Caco-2 (cell line): ENCODE data around the gene ARL4A. TPM values are rescaled to one million over a fixed set of nuclear protein-coding genes. Genes with fewer than 3 reads are reported as not detected.

Source experiments
- BruUV-seq: library from RNA; stranded (reverse); fragments of 400-500 nt; replicated peaks from 2 replicates; lab custom pipeline; 2021; lab: Mats Ljungman, UMichigan
- CTCF ChIA-PET: fragments of 300-600 bp; sonication (Branson Sonifier 250); formaldehyde crosslinking; loops from one replicate; lab custom pipeline; 2022; ENCODE audit warnings: antibody characterized with exemption; lab: Charles Lee
- POLR2A ChIA-PET: fragments of 300-600 bp; sonication (Branson Sonifier 250); formaldehyde crosslinking; loops from one replicate; lab custom pipeline; 2022; ENCODE audit warnings: antibody characterized with exemption; lab: Charles Lee
- DNase-seq, 2 experiments: peaks; one replicate each; pipeline versions ENCODE4 v3.0.0 to v3.0.0-alpha.2; 2020 to 2022
- H3K27me3 ChIP-seq: replicated peaks from 2 replicates; pipeline ENCODE4 v1.6.0; 2011; ENCODE audit warnings: low read length; ENCODE audit not compliant: control insufficient read depth, insufficient read depth
- H3K36me3 ChIP-seq: 2 replicates; pipeline ENCODE4 v1.5.1; 2011; ENCODE audit warnings: low read length; ENCODE audit not compliant: control insufficient read depth, insufficient read depth
- H3K4me1 ChIP-seq: fragments of 250-450 bp; sonication (Bioruptor Pico); 2 replicates; pipeline ENCODE4 v1.5.1; 2020; ENCODE audit warnings: mild to moderate bottlenecking
- H3K4me3 ChIP-seq: 2 replicates; pipeline ENCODE4 v1.5.1; 2011; ENCODE audit warnings: low read depth, mild to moderate bottlenecking, control low read depth, low read length
- H3K9me3 ChIP-seq: fragments of 250-450 bp; sonication (Bioruptor Pico); 2 replicates; pipeline ENCODE4 v1.5.1; 2020; ENCODE audit warnings: mild to moderate bottlenecking, moderate library complexity
- H3K27ac Mint-ChIP-seq: one replicate; pipeline ENCODE4 v1.8.0; 2022; ENCODE audit warnings: mixed read lengths; ENCODE audit not compliant: unreplicated experiment
- H3K27me3 Mint-ChIP-seq: one replicate; pipeline ENCODE4 v1.8.0; 2022; ENCODE audit warnings: mixed read lengths; ENCODE audit not compliant: insufficient read depth, unreplicated experiment
- H3K36me3 Mint-ChIP-seq: one replicate; pipeline ENCODE4 v1.8.0; 2022; ENCODE audit warnings: mild to moderate bottlenecking, mixed read lengths; ENCODE audit not compliant: insufficient read depth, unreplicated experiment
- H3K4me1 Mint-ChIP-seq: one replicate; pipeline ENCODE4 v1.8.0; 2022; ENCODE audit warnings: low read depth, mixed read lengths; ENCODE audit not compliant: unreplicated experiment
- H3K4me3 Mint-ChIP-seq: one replicate; pipeline ENCODE4 v1.8.0; 2022; ENCODE audit warnings: mild to moderate bottlenecking, moderate library complexity, mixed read lengths; ENCODE audit not compliant: unreplicated experiment
- H3K9me3 Mint-ChIP-seq: one replicate; pipeline ENCODE4 v1.8.0; 2022; ENCODE audit warnings: mixed read lengths; ENCODE audit not compliant: unreplicated experiment
- CTCF ChIP-seq, 2 experiments: fragments of 200-600 bp in 1 of 2; IDR thresholded peaks; 1 replicate in 1 of 2; 2 replicates in 1 of 2; pipeline versions ENCODE4 v1.5.1 to v1.8.0; 2011 to 2022; ENCODE audit warnings: antibody characterized with exemption in 1 of 2, control low read depth in 1 of 2, inconsistent platforms in 1 of 2, low read depth in 1 of 2, low read length in 1 of 2, mild to moderate bottlenecking in 1 of 2, moderate library complexity in 1 of 2; ENCODE audit not compliant: insufficient read depth in 1 of 2, severe bottlenecking in 1 of 2, unreplicated experiment in 1 of 2
- intact Hi-C: fragments of 100-400 bp; cut with micrococcal nuclease; formaldehyde crosslinking; loops from one replicate; pipeline ENCODE4 v1.10.0; 2022; ENCODE audit not compliant: unreplicated experiment
- total RNA-seq: library from RNA; stranded (reverse); gene quantifications from 2 replicates; pipeline ENCODE4 v1.2.3, GENCODE V29; 2022

Gene ARL4A
- total RNA-seq, 1 experiment from 2014 or later: 40.6 TPM

- H3K27me3 ChIP-seq: no peaks in the 10 kb centered on the region
- H3K9me3 ChIP-seq: no peaks in the 10 kb centered on the region
- Mint-ChIP-seq H3K4me3 (no peak overlapping the region), H3K4me1 (peaks cover 12% of the 10 kb centered on the region), H3K27ac (no peak overlapping the region), H3K27me3 (no peaks in the 10 kb centered on the region), H3K9me3 (no peaks in the 10 kb centered on the region), H3K36me3 (no peaks in the 10 kb centered on the region)
- ChIA-PET CTCF (interaction anchor here (0.6 kb wide), 1 partner anchor 612 kb away, joined by 7 read pairs; no protein-coding TSS in a partner anchor), POLR2A (no interaction called here)
- TF ChIP-seq CTCF (IDR thresholded peaks at IDR 0.05; ENCODE audit: insufficient read depth in 1 of 2, low read depth in 1 of 2, low read length in 1 of 2, severe bottlenecking in 1 of 2, unreplicated experiment in 1 of 2): no peak
- no peaks in the 10 kb centered on the region for H3K36me3 ChIP-seq
- H3K4me3 ChIP-seq: no peak overlapping the region
- intact Hi-C loops: no loop called here
- peaks cover 12% of the 10 kb centered on the region for H3K4me1 ChIP-seq
- no peak for DNase-seq
- BruUV-seq: no TSS peak
Observed at GRCh38 chr7:12649348-12649747, 38.1 kb upstream of the ARL4A start.

GRCh38 chr7:12650080-12650479, 37.4 kb upstream of the ARL4A start:
- Mint-ChIP-seq H3K4me1 (peaks cover 12% of the 10 kb centered on the region), H3K27me3 (no peaks in the 10 kb centered on the region), H3K4me3 (no peak overlapping the region), H3K36me3 (no peaks in the 10 kb centered on the region), H3K27ac (no peak overlapping the region), H3K9me3 (no peaks in the 10 kb centered on the region)
- no peaks in the 10 kb centered on the region for H3K9me3 ChIP-seq
- DNase-seq: no peak
- no peak for TF ChIP-seq CTCF (IDR thresholded peaks at IDR 0.05; ENCODE audit: insufficient read depth in 1 of 2, low read depth in 1 of 2, low read length in 1 of 2, severe bottlenecking in 1 of 2, unreplicated experiment in 1 of 2)
- no peaks in the 10 kb centered on the region for H3K27me3 ChIP-seq
- no peaks in the 10 kb centered on the region for H3K36me3 ChIP-seq
- ChIA-PET CTCF (no interaction called here), POLR2A (no interaction called here)
- intact Hi-C loops: no loop called here
- BruUV-seq: no TSS peak
- peaks cover 12% of the 10 kb centered on the region for H3K4me1 ChIP-seq
- no peak overlapping the region for H3K4me3 ChIP-seq

GRCh38 chr7:12653110-12653509, 34.3 kb upstream of the ARL4A start:
- H3K27me3 Mint-ChIP-seq: no peaks in the 10 kb centered on the region
- peaks cover 12% of the 10 kb centered on the region for H3K4me1 Mint-ChIP-seq
- Histone ChIP-seq H3K27me3 (no peaks in the 10 kb centered on the region), H3K36me3 (no peaks in the 10 kb centered on the region), H3K4me1 (peaks cover 12% of the 10 kb centered on the region), H3K4me3 (no peak overlapping the region), H3K9me3 (no peaks in the 10 kb centered on the region)
- DNase-seq: no peak
- no peak overlapping the region for H3K4me3 Mint-ChIP-seq
- BruUV-seq: no TSS peak
- CTCF ChIA-PET: no interaction called here
- H3K36me3 Mint-ChIP-seq: no peaks in the 10 kb centered on the region
- POLR2A ChIA-PET: no interaction called here
- intact Hi-C loops: no loop called here
- H3K27ac Mint-ChIP-seq: no peak overlapping the region
- TF ChIP-seq CTCF (IDR thresholded peaks at IDR 0.05; ENCODE audit: insufficient read depth in 1 of 2, low read depth in 1 of 2, low read length in 1 of 2, severe bottlenecking in 1 of 2, unreplicated experiment in 1 of 2): no peak
- H3K9me3 Mint-ChIP-seq: no peaks in the 10 kb centered on the region
